Measurements from ENCODE around the gene ATOH8. TPM values are rescaled to one million over a fixed set of nuclear protein-coding genes. Genes with fewer than 3 reads are reported as not detected.
A peak's percentile ranks its signal among the peaks of the same experiment; 100 is the strongest.

Gene ATOH8
- total RNA-seq (100 to 1,000 TPM in 1 of 9 donors, 10 to 100 TPM in 8; 11.8 to 103 (median 18.5) TPM), polyA plus RNA-seq (10 to 100 TPM; 22.9 to 37.9 TPM)
- long read RNA-seq, donor 1, transcript ATOH8-201 (3 exons, 2,438 nt) = major isoform, 12 of 20 reads
- long read RNA-seq, donor 1, partial matches to known transcripts = 6 of 20 reads
- long read RNA-seq, donor 1, other reads (novel, unspliced or antisense) = 2 of 20 reads
- long read RNA-seq, donor 2, transcript ATOH8-201 (3 exons, 2,438 nt) = major isoform, 39 of 54 reads
- long read RNA-seq, donor 2, partial matches to known transcripts = 6 of 54 reads
- long read RNA-seq, donor 2, other reads (novel, unspliced or antisense) = 9 of 54 reads
- long read RNA-seq, donor 3, transcript ATOH8-201 (3 exons, 2,438 nt) = major isoform, 17 of 23 reads
- long read RNA-seq, donor 3, partial matches to known transcripts = 6 of 23 reads
- long read RNA-seq, donor 3, other reads (novel, unspliced or antisense) = 0 of 23 reads

- peaks cover 0 to 5% (median 0%) of the 10 kb centered on the region in 9 donors for H3K36me3 ChIP-seq
- H3K4me1 ChIP-seq = peaks cover 14 to 86% (median 63%) of the 10 kb centered on the region in 12 donors
- peak within 1 kb of the TSS; percentile 64 to 94 (median 86) for H3K4me3 ChIP-seq
- WGBS, 4 donors = 1 to 2% (median 2%) methylated on average over 43 to 81 of the region's 81 CpGs
- DNase-seq (peak; percentile 76 to 89 (median 83)), ATAC-seq (peak in 3 of 4 donors; percentile 37 to 49 (median 48))
- intact Hi-C loops (cut with DNase I) = loop anchor here in 9 of 10 donors (2.0 to 5.0 kb wide), 8 partner anchors 19 to 59 kb away; no protein-coding TSS in a partner anchor
- H3K27me3 ChIP-seq = peaks cover 0 to 37% (median 0%) of the 10 kb centered on the region in 9 donors
- H3K9me3 ChIP-seq = no peaks in the 10 kb centered on the region
- peak within 1 kb of the TSS; percentile 68 to 95 (median 88) for H3K27ac ChIP-seq
- peak in 2 of 12 donors; percentile 7 to 14 for TF ChIP-seq CTCF (IDR thresholded peaks at IDR 0.05)
- peak in 1 of 2 donors; percentile 68 for TF ChIP-seq POLR2A (IDR thresholded peaks at IDR 0.05)
Observed at GRCh38 chr2:85753525-85754312, at the start of gene ATOH8. Gene ATOH8, plus strand, starts transcription at chr2:85753991. Its CDS starts 199 bp downstream, at chr2:85754190.

- H3K9me3 ChIP-seq = no peaks in the 10 kb centered on the region
- DNase-seq (no peak), ATAC-seq (no peak)
- H3K36me3 ChIP-seq = no peaks in the 10 kb centered on the region
- intact Hi-C loops (cut with DNase I) = loop anchor here in 1 of 10 donors (10.0 kb wide), 1 partner anchor 59 kb away; no protein-coding TSS in a partner anchor
- TF ChIP-seq POLR2A (IDR thresholded peaks at IDR 0.05) = no peak
- TF ChIP-seq CTCF (IDR thresholded peaks at IDR 0.05) = no peak
- peaks cover 0 to 73% (median 18%) of the 10 kb centered on the region in 12 donors for H3K4me1 ChIP-seq
- WGBS, 4 donors = 92 to 96% (median 93%) methylated on average over 3 of the region's 3 CpGs
- H3K27ac ChIP-seq = peak overlapping the region in 1 of 12 donors; percentile 94
- H3K4me3 ChIP-seq = no peak overlapping the region
- no peaks in the 10 kb centered on the region for H3K27me3 ChIP-seq
Observed at GRCh38 chr2:85704038-85704437, 49.8 kb upstream of the ATOH8 start.

- Histone ChIP-seq H3K27me3 (no peaks in the 10 kb centered on the region), H3K4me3 (no peak overlapping the region), H3K36me3 (no peaks in the 10 kb centered on the region), H3K27ac (peak overlapping the region in 8 of 12 donors; percentile 27 to 94 (median 46)), H3K9me3 (no peaks in the 10 kb centered on the region), H3K4me1 (peaks cover 2 to 83% (median 26%) of the 10 kb centered on the region in 12 donors)
- no peak for ATAC-seq
- no peak for DNase-seq
- WGBS, 4 donors = 82 to 92% (median 88%) methylated on average over 8 of the region's 8 CpGs
- intact Hi-C loops (cut with DNase I) = loop anchor here in 6 of 10 donors (5.0 to 10.0 kb wide), 4 partner anchors 43 to 68 kb away; no protein-coding TSS in a partner anchor
- TF ChIP-seq POLR2A (IDR thresholded peaks at IDR 0.05) (no peak), CTCF (IDR thresholded peaks at IDR 0.05) (no peak)
Observed at GRCh38 chr2:85704800-85705679, 48.8 kb upstream of the ATOH8 start.

All from heart left ventricle (tissue), 16 donors.